ENCODE measurements around the gene FAM72B. TPM values are rescaled to one million over a fixed set of nuclear protein-coding genes. Genes with fewer than 3 reads are reported as not detected.
"Not testable (repeated sequence)": the region's sequence is repeated elsewhere in the genome, so short reads cannot be mapped to it uniquely, and the experiment has no call there.

Gene FAM72B
- 6.0 TPM for polyA plus RNA-seq (ENCODE audit: insufficient read length)
- long read RNA-seq, donor 1, result 0 reads
- long read RNA-seq, donor 2, partial matches to known transcripts, result 0 of 2 reads
- long read RNA-seq, donor 2, other reads (novel, unspliced or antisense), result 0 of 2 reads
- long read RNA-seq, donor 3, partial matches to known transcripts, result 0 of 2 reads
- long read RNA-seq, donor 3, other reads (novel, unspliced or antisense), result 0 of 2 reads
- long read RNA-seq, donor 4, result 0 reads
- long read RNA-seq, donor 5, partial matches to known transcripts, result 0 of 1 reads
- long read RNA-seq, donor 5, other reads (novel, unspliced or antisense), result 0 of 1 reads
- long read RNA-seq, donor 6, result 0 reads
- long read RNA-seq, donor 7, partial matches to known transcripts, result 0 of 1 reads
- long read RNA-seq, donor 7, other reads (novel, unspliced or antisense), result 0 of 1 reads
- long read RNA-seq, donor 8, result 0 reads

GRCh38 chr1:121184290-121185127, at the start of gene FAM72B, which contains the start of gene SRGAP2C:
TSS of gene FAM72B (minus strand) at chr1:121184340. CDS start at chr1:121183489, 851 bp downstream.
TSS of gene SRGAP2C (plus strand) at chr1:121184975. CDS start at chr1:121187447, 2,472 bp downstream.
- peak; percentile 92 for DNase-seq

- not testable (repeated sequence) for DNase-seq
Observed at GRCh38 chr1:121232445-121233125, 48.4 kb upstream of the FAM72B start.

GRCh38 chr1:121230636-121231035, 46.5 kb upstream of the FAM72B start:
- not testable (repeated sequence) for DNase-seq

GRCh38 chr1:121227544-121228330, 43.6 kb upstream of the FAM72B start:
- DNase-seq, result not testable (repeated sequence)

- DNase-seq, result not testable (repeated sequence)
Observed at GRCh38 chr1:121226925-121227324, 42.8 kb upstream of the FAM72B start.

GRCh38 chr1:121226295-121226904, 42.3 kb upstream of the FAM72B start:
- DNase-seq, result not testable (repeated sequence)

GRCh38 chr1:121224714-121225113, 40.6 kb upstream of the FAM72B start:
- DNase-seq, result not testable (repeated sequence)

GRCh38 chr1:121221770-121222169, 37.6 kb upstream of the FAM72B start:
- not testable (repeated sequence) for DNase-seq

GRCh38 chr1:121216676-121217075, 32.5 kb upstream of the FAM72B start:
- DNase-seq, result not testable (repeated sequence)

GRCh38 chr1:121215699-121216417, 31.7 kb upstream of the FAM72B start:
- not testable (repeated sequence) for DNase-seq

- not testable (repeated sequence) for DNase-seq
Observed at GRCh38 chr1:121214544-121215156, 30.5 kb upstream of the FAM72B start.

GRCh38 chr1:121213491-121213890, 29.4 kb upstream of the FAM72B start:
- not testable (repeated sequence) for DNase-seq

GRCh38 chr1:121210778-121211177, 26.6 kb upstream of the FAM72B start:
- DNase-seq, result not testable (repeated sequence)

- not testable (repeated sequence) for DNase-seq
Observed at GRCh38 chr1:121208375-121208774, 24.2 kb upstream of the FAM72B start.

GRCh38 chr1:121207328-121207727, 23.2 kb upstream of the FAM72B start:
- not testable (repeated sequence) for DNase-seq

- not testable (repeated sequence) for DNase-seq
Observed at GRCh38 chr1:121205786-121206711, 21.9 kb upstream of the FAM72B start.

GRCh38 chr1:121202986-121203385, 18.8 kb upstream of the FAM72B start:
- not testable (repeated sequence) for DNase-seq

Data from left kidney (tissue), 8 donors.